ENCODE measurements around the gene TAC3. TPM values are rescaled to one million over a fixed set of nuclear protein-coding genes. Genes with fewer than 3 reads are reported as not detected.

TAC3 gene
- total RNA-seq, 3 donors from 2014 or later (not counting 1 experiment from before 2014, with no cell fraction given), result not detected

- peak in 1 of 2 donors; percentile 45 for DNase-seq
- TF ChIP-seq, protein P1, sequence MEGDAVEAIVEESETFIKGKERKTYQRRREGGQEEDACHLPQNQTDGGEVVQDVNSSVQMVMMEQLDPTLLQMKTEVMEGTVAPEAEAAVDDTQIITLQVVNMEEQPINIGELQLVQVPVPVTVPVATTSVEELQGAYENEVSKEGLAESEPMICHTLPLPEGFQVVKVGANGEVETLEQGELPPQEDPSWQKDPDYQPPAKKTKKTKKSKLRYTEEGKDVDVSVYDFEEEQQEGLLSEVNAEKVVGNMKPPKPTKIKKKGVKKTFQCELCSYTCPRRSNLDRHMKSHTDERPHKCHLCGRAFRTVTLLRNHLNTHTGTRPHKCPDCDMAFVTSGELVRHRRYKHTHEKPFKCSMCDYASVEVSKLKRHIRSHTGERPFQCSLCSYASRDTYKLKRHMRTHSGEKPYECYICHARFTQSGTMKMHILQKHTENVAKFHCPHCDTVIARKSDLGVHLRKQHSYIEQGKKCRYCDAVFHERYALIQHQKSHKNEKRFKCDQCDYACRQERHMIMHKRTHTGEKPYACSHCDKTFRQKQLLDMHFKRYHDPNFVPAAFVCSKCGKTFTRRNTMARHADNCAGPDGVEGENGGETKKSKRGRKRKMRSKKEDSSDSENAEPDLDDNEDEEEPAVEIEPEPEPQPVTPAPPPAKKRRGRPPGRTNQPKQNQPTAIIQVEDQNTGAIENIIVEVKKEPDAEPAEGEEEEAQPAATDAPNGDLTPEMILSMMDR (IDR thresholded peaks at IDR 0.05), result no peak
- intact Hi-C loops (cut with micrococcal nuclease), result no loop called here
- no peaks in the 10 kb centered on the region for H3K36me3 Mint-ChIP-seq
- Histone ChIP-seq H3K27me3 (ENCODE audit: control insufficient read depth, insufficient read depth, low read length) (no peaks in the 10 kb centered on the region), H3K4me1 (ENCODE audit: control insufficient read depth, insufficient read depth, low read length) (peaks cover 6% of the 10 kb centered on the region), H3K36me3 (ENCODE audit: control insufficient read depth, insufficient read depth, low read length) (no peaks in the 10 kb centered on the region), H3K4me3 (ENCODE audit: low read length) (no peak overlapping the region), H3K9me3 (ENCODE audit: control insufficient read depth, insufficient read depth, low read length) (no peaks in the 10 kb centered on the region), H3K27ac (ENCODE audit: low read length) (no peak overlapping the region)
- 88% methylated on average over 12 of the region's 12 CpGs for WGBS (ENCODE audit: insufficient coverage)
- H3K9me3 Mint-ChIP-seq, result no peaks in the 10 kb centered on the region
- H3K27me3 Mint-ChIP-seq (ENCODE audit: low read depth in 2 of 2), result peaks cover 21 to 32% of the 10 kb centered on the region in 2 donors
- peaks cover 5 to 11% of the 10 kb centered on the region in 2 donors for H3K4me1 Mint-ChIP-seq
- no peak for ATAC-seq
- H3K4me3 Mint-ChIP-seq, result no peak overlapping the region
- H3K27ac Mint-ChIP-seq, result no peak overlapping the region
These were observed 4.6 kb downstream of the TAC3 start for GRCh38 chr12:57011438-57012424.

DNA sequence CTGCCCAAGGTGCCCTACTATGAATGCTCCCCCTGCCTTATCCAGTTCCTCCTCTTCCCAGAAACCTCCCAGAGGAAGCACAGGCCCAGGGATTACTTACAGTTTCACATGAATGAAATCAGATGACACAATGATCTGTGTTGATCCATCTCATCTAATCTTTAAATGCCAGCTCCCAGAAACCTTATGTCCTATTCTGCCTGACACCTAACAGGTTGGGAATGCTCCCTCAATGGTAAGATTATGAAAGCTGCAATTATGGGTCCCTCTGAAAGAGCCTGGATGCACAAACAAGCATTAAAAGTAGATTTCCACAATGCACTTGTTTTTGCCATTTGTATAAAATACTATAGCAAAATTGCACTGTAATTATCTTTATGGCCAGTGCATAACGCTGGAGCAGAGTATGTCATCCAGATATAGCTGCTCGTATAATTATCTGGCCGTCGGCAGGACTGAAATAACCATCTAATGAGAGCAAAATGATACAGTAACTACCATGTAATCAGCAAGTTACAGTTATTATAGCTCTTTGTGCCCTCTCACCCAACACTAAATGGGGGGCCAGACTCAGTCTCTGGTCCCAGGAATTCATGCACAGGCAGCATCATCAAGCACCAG, 5.6 kb downstream of the TAC3 start:
- no peak overlapping the region for H3K4me3 Mint-ChIP-seq
- TF ChIP-seq, protein P1 (IDR thresholded peaks at IDR 0.05), result no peak
- Histone ChIP-seq H3K9me3 (ENCODE audit: control insufficient read depth, insufficient read depth, low read length) (no peaks in the 10 kb centered on the region), H3K27me3 (ENCODE audit: control insufficient read depth, insufficient read depth, low read length) (no peaks in the 10 kb centered on the region), H3K4me3 (ENCODE audit: low read length) (no peak overlapping the region), H3K4me1 (ENCODE audit: control insufficient read depth, insufficient read depth, low read length) (peaks cover 11% of the 10 kb centered on the region), H3K27ac (ENCODE audit: low read length) (no peak overlapping the region), H3K36me3 (ENCODE audit: control insufficient read depth, insufficient read depth, low read length) (no peaks in the 10 kb centered on the region)
- no peaks in the 10 kb centered on the region for H3K9me3 Mint-ChIP-seq
- H3K27me3 Mint-ChIP-seq (ENCODE audit: low read depth in 2 of 2), result peaks cover 21 to 32% of the 10 kb centered on the region in 2 donors
- no peak overlapping the region for H3K27ac Mint-ChIP-seq
- intact Hi-C loops (cut with micrococcal nuclease), result no loop called here
- no peaks in the 10 kb centered on the region for H3K36me3 Mint-ChIP-seq
- H3K4me1 Mint-ChIP-seq, result peaks cover 10 to 16% of the 10 kb centered on the region in 2 donors
- ATAC-seq (no peak), DNase-seq (no peak)
- WGBS (ENCODE audit: insufficient coverage), result 94% methylated on average over 4 of the region's 4 CpGs

- intact Hi-C loops (cut with micrococcal nuclease), result no loop called here
- peaks cover 17 to 23% of the 10 kb centered on the region in 2 donors for H3K4me1 Mint-ChIP-seq
- no peaks in the 10 kb centered on the region for H3K9me3 Mint-ChIP-seq
- no peaks in the 10 kb centered on the region for H3K36me3 Mint-ChIP-seq
- H3K27ac Mint-ChIP-seq, result no peak overlapping the region
- Histone ChIP-seq H3K27me3 (ENCODE audit: control insufficient read depth, insufficient read depth, low read length) (no peaks in the 10 kb centered on the region), H3K9me3 (ENCODE audit: control insufficient read depth, insufficient read depth, low read length) (no peaks in the 10 kb centered on the region), H3K27ac (ENCODE audit: low read length) (no peak overlapping the region), H3K36me3 (ENCODE audit: control insufficient read depth, insufficient read depth, low read length) (no peaks in the 10 kb centered on the region), H3K4me3 (ENCODE audit: low read length) (no peak overlapping the region), H3K4me1 (ENCODE audit: control insufficient read depth, insufficient read depth, low read length) (peaks cover 17% of the 10 kb centered on the region)
- no peak overlapping the region for H3K4me3 Mint-ChIP-seq
- ATAC-seq (no peak), DNase-seq (no peak)
- peaks cover 18 to 26% of the 10 kb centered on the region in 2 donors for H3K27me3 Mint-ChIP-seq (ENCODE audit: low read depth in 2 of 2)
- TF ChIP-seq, protein P1 (IDR thresholded peaks at IDR 0.05), result no peak
- WGBS (ENCODE audit: insufficient coverage), result 100% methylated on average over 4 of the region's 5 CpGs
These were observed 6.2 kb downstream of the TAC3 start for GRCh38 chr12:57009949-57010626.
